ENCODE data around the gene INF2. TPM values are rescaled to one million over a fixed set of nuclear protein-coding genes. Genes with fewer than 3 reads are reported as not detected.
"Not testable (repeated sequence)": the region's sequence is repeated elsewhere in the genome, so short reads cannot be mapped to it uniquely, and the experiment has no call there.

Gene INF2
- polyA plus RNA-seq, 4 donors, result 37.1 to 69.5 (median 49.5) TPM

DNA sequence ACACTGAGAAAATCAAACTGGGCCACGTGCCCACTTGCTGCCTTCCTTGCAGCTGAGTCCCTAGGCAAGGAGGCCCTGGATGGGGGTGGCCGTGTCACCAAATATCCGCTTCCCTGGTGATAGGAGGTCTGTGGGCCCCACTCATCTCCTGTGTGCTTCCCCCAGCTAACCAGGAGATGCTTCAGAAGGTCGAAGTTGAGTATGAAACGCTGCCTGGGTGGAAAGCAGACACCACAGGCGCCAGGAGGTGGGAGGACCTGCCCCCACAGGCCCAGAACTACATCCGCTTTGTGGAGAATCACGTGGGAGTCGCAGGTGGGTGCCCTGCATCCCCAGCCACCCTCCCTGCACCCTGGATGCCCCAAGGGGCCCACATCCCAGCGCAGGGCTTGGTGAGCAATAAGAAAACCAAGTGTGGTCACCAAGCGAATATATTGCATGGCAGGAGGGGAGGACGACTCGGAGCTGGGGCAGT lies 56.7 kb downstream of the INF2 start:
- DNase-seq (ENCODE audit: low read depth in 4 of 4, low spot score in 3 of 4), result no peak

- DNase-seq (ENCODE audit: low read depth in 4 of 4, low spot score in 3 of 4), result no peak
Observed at GRCh38 chr14:104746934-104747481, 57.6 kb downstream of the INF2 start.

GRCh38 chr14:104747876-104748275 lies 58.5 kb downstream of the INF2 start:
- no peak for DNase-seq (ENCODE audit: low read depth in 4 of 4, low spot score in 3 of 4)

DNA sequence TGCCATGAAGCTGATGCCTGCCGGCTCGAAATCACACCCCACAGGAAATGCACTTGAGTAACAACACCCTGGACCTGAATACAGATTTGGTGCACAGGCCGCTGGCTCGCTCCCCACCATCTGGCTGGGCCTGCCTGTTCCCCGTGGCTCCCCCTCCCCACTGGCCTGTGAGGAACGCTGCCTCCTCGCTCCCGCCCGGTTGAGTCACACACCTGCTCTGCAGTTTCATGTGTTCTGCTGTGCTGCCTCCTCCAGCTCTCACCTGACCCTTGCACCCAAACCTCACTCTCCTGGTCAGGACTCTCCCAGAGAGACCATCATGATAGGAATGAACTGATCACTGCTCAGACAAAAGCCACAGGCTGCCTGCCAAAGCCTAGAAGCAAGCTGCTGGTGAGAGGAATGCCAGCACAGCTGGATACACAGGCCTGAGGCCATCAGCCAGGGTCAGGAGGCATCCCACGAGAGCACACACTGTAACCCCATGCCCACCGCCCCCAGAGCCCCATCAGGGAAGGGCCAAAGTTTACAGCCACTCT lies 59.8 kb downstream of the INF2 start:
- DNase-seq (ENCODE audit: low read depth in 4 of 4, low spot score in 3 of 4), result no peak

DNA sequence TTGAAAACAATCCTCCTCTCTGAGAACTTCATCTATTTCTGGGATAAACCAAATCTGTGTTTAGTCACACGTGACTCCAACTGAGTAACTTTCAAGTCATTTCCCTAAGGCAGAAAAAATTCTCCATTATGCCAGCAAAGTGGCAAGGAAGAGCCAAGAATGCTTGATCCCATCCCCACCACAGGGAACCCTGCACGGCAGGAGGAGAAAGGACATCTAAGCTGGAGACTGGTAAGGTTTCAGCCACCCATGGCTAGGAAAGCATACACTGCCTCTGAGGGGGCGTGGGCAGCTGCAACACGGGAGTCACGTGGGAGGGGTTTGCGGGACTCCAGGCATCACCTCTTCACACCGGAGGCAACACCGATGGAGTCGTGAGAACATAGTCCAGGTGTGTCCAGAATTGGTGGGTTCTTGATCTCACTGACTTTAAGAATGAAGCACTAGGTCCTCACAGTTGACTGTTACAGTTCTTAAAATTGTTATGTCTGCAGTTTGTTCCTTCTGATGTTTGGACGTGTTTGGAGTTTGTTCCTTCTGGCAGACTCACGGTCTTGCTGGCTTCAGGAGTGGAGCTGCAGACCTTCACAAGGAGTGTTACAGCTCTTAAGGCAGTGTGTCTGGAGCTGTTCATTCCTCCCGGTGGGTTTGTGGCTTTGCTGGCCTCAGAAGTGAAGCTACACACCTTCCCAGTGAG lies 60.8 kb downstream of the INF2 start:
- DNase-seq (ENCODE audit: low read depth in 4 of 4, low spot score in 3 of 4), result no peak

DNA sequence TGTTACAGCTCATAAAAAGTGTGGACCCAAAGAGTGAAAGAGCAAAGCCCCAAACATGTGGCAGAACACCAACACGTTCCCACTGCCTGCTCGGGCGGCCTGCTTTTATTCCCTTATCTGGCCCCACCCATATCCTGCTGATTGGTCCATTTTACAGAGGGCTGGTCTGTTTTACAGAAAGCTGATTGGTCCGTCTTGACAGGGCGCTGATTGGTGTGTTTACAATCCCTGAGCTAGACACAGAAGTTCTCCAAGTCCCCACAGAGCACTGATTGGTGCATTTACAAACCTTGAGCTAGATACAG lies 61.3 kb downstream of the INF2 start:
- DNase-seq (ENCODE audit: low read depth in 4 of 4, low spot score in 3 of 4), result not testable (repeated sequence)

DNA sequence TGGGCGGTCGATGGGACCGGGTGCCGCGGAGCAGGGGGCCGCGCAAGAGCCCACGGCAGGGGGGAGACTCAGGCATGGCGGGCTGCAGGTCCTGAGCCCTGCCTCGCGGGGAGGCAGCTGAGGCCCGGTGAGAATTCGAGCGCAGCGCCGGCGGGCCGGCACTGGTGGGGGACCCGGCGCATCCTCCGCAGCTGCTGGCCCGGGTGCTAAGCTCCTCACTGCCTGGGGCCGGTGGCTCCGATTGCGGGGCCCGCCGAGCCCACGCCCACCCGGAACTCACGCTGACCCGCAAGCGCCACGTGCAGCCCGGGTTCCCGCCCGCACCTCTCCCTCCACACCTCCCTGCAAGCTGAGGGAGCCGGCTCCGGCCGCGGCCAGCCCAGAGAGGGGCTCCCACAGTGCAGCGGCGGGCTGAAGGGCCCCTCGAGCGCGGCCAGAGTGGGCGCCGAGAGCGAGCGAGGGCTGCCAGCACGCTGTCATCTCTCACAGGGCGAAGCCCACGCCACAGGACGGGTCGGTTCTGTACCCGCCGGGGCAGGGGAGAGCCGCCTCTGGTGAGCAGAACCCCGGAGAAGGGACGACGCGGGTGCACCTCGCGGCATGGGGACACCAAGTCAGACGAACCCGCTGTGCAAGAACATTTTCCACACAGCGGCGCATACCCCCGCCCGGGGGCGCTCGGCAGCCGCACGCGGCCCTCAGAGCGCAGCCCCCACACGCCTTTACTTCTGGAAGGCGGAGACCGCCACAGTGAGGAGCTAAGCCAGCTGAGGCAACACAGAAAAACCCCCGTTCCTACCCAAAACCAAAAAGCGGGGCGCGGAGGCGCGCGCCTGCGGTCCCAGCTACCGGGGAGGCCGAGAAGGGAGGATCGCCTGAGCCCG lies 62.4 kb downstream of the INF2 start:
- DNase-seq (ENCODE audit: low read depth in 4 of 4, low spot score in 3 of 4), result no peak

DNA sequence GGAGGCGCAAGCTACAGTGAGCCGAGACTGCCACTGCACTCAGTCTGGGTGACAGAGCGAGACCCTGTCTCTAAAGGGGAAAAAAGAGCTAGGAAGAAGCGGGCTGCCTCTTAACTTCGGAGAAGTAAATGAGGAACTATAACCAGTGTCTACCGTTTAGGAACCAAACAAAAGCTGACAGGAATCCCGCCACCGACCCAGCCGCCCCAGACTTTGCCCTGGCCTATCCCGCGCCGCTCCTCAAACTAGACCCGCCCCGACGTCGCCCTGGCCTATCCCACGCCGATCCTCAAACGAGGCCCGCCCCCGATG lies 63.0 kb downstream of the INF2 start:
- no peak for DNase-seq (ENCODE audit: low read depth in 4 of 4, low spot score in 3 of 4)

DNA sequence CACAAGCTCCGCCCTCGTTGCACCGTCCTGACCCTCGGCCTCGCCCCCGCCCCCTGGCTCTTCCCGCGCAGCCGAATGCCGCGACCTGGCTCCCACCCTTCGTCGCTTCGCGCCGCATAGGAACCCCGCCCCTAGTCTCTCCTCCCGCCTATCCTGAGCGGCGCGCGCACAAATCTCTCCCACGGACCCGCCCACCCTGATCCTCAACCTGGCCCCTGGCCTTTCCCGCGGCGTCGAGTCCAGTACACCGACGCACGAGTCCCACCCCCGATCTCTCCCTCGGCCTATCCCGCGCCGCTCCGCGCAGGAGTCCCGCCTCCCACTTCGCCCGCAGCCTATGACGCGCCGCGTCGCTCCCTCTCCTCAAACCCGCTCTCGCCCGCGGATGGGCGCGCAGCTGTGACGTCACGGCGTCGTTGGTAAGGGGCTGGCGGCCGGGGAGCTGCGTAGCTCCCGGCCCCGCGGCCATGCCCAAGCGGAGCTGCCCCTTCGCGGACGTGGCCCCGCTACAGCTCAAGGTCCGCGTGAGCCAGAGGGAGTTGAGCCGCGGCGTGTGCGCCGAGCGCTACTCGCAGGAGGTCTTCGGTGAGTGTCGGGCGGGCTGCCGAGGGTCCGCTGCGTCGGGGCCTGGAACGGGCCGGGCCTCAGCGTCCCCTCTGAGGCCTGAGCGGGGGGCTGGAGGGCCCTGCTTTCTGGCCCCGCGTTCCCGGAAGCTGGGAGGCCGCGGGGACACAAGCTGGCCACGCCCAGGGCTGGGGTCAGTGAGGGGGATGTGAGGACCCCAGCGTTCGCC lies 63.5 kb downstream of the INF2 start, which contains the start of gene SIVA1:
Gene SIVA1 (plus strand): TSS at position 413 of the 793 bp plus-strand sequence. CDS start 55 bp downstream, at position 468.
- DNase-seq (ENCODE audit: low read depth in 4 of 4, low spot score in 3 of 4), result peak; percentile 98 to 99 (median 98)

- DNase-seq (ENCODE audit: low read depth in 4 of 4, low spot score in 3 of 4), result no peak
Observed at GRCh38 chr14:104753528-104754212, 64.3 kb downstream of the INF2 start.

GRCh38 chr14:104754213-104754851 lies 64.9 kb downstream of the INF2 start:
- DNase-seq (ENCODE audit: low read depth in 4 of 4, low spot score in 3 of 4), result no peak

- no peak for DNase-seq (ENCODE audit: low read depth in 4 of 4, low spot score in 3 of 4)
Observed at GRCh38 chr14:104755621-104756020, 66.2 kb downstream of the INF2 start.

GRCh38 chr14:104756477-104757237 lies 67.2 kb downstream of the INF2 start:
- DNase-seq (ENCODE audit: low read depth in 4 of 4, low spot score in 3 of 4), result no peak

GRCh38 chr14:104757238-104757585 lies 67.8 kb downstream of the INF2 start:
- no peak for DNase-seq (ENCODE audit: low read depth in 4 of 4, low spot score in 3 of 4)

DNA sequence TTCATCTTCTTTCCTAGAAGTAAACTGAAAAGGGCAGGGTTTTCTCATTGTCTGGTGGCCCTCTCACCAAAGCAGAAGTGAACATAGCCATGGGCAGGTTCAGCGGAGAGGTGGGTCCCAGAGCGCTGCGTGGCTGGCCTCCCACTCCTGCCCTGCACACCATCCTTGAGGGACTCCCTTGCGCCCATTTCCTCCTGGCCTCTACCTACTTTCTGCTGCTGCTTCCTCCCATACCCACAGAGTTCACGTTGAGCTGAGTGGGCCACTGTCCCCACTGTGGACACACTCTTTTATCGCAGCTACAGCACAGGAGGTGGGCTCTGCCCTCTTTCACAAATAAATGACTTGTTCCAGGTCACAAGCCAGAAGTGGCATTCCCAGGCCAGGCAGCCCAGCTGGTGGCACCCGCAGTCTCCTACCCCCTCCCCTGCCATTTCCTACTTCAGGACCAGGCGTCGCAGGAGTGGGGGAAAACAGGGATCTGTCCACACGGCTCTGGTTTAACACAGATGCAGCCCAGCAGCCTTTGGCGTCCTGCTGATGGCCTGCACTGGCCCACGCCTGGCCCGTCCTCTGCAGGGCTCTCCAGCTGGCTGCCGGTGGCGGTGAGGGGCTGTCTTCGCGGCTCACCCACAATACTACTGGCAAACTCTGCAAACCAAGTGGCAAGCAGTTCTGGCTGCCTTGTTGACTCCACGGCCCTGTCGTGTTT lies 68.4 kb downstream of the INF2 start:
- no peak for DNase-seq (ENCODE audit: low read depth in 4 of 4, low spot score in 3 of 4)

- DNase-seq (ENCODE audit: low read depth in 4 of 4, low spot score in 3 of 4), result no peak
Observed at GRCh38 chr14:104758981-104759969, 69.9 kb downstream of the INF2 start.

DNA sequence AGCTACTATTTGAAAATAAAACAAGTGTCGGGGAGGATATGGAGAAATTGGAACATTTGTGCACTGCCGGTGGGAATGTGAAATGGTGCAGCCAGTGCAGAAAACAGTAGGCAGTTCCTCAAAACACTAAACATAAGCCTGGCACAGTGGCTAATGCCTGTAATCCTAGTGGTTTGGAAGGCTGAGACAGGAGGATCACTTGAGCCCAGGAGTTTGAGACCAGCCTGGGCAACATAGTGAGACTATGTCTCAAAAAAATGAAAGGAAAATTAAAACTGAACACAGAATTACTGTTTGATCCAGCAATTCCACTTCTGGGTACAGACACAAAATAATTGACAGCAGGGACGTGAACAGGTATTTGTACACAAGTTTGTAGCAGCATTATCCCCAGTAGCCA lies 76.1 kb downstream of the INF2 start:
- no peak for DNase-seq (ENCODE audit: low read depth in 4 of 4, low spot score in 3 of 4)
